Peyer's patch (tissue), 4 donors: Measurements from ENCODE around the gene SGSM2.

ENCODE experiments used
- POLR2A ChIP-seq, 2 donors: fragments of 450-650 bp; IDR thresholded peaks; one replicate each; pipeline ENCODE4 v1.5.1; 2017; ENCODE audit warnings: antibody characterized with exemption in 2 of 2, mild to moderate bottlenecking in 2 of 2, moderate library complexity in 2 of 2
- TF ChIP-seq, protein P1 (sequence below), 6 experiments: fragments of 450-650 bp in 4 of 6; fragments of 200-600 bp in 2 of 6; sonication (generic) in 1 of 6; IDR thresholded peaks; one replicate each; pipeline ENCODE4 v1.5.1; 2017 to 2019; ENCODE audit warnings: antibody characterized with exemption in 6 of 6, mild to moderate bottlenecking in 3 of 6, moderate library complexity in 1 of 6

DNA sequence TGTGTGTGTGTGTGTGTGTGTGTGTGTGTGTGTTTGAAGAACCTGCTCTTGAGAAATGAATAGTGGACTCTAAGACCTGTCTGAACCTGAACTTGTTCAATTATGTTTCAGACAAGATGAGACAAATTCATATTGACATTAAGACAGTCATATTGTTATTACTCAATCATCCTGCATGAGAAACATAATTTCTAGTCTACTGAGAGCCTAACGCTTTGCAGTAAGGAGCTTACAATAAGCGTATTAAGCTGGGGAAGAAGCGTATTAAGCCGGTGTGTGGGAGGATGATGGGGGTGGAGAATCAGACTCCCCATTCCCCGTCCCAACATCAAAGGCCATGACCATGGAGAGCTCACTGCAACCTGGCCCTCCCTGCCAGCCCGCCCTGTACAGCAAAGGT, 86.0 kb downstream of the SGSM2 start:
- TF ChIP-seq, protein P1, sequence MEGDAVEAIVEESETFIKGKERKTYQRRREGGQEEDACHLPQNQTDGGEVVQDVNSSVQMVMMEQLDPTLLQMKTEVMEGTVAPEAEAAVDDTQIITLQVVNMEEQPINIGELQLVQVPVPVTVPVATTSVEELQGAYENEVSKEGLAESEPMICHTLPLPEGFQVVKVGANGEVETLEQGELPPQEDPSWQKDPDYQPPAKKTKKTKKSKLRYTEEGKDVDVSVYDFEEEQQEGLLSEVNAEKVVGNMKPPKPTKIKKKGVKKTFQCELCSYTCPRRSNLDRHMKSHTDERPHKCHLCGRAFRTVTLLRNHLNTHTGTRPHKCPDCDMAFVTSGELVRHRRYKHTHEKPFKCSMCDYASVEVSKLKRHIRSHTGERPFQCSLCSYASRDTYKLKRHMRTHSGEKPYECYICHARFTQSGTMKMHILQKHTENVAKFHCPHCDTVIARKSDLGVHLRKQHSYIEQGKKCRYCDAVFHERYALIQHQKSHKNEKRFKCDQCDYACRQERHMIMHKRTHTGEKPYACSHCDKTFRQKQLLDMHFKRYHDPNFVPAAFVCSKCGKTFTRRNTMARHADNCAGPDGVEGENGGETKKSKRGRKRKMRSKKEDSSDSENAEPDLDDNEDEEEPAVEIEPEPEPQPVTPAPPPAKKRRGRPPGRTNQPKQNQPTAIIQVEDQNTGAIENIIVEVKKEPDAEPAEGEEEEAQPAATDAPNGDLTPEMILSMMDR (IDR thresholded peaks at IDR 0.05): no peak
- no peak for TF ChIP-seq POLR2A (IDR thresholded peaks at IDR 0.05)
